HCT116 (cell line): ENCODE results near the gene P2RX1. TPM values are rescaled to one million over a fixed set of nuclear protein-coding genes. Genes with fewer than 3 reads are reported as not detected.

ENCODE experiments used
- ATAC-seq: fragments of 200-7000 bp; cut with Tn5 transposase; 2 replicates; pipeline ENCODE4 v1.9.1; 2020; ENCODE audit warnings: mild to moderate bottlenecking, moderate library complexity
- BruUV-seq: library from RNA; stranded (reverse); fragments of 400-500 nt; replicated peaks from 2 replicates; lab custom pipeline; 2021; lab: Mats Ljungman, UMichigan
- CTCF ChIA-PET: fragments of 300-600 bp; sonication (Branson Sonifier 250); formaldehyde crosslinking; loops from one replicate; lab custom pipeline; 2021; ENCODE audit warnings: antibody characterized with exemption; lab: Charles Lee
- POLR2A ChIA-PET: fragments of 300-600, 350-600 bp; sonication (Branson Sonifier 250); formaldehyde crosslinking; loops from one replicate; lab custom pipeline; 2021; ENCODE audit warnings: antibody characterized with exemption; lab: Charles Lee
- RAD21 ChIA-PET, 2 experiments: fragments of 300-600 bp; sonication (Branson Sonifier 250); formaldehyde crosslinking; loops; one replicate each; lab custom pipeline; 2023; ENCODE audit warnings: low total read pairs in 2 of 2; ENCODE audit not compliant: uncharacterized antibody in 2 of 2, unreplicated experiment in 2 of 2, low non-redundant PET in 1 of 2; lab: Charles Lee
- DNase-seq: peaks from one replicate; pipeline ENCODE4 v3.0.0-alpha.2; 2010; ENCODE audit warnings: low read depth, low spot score
- H2AFZ ChIP-seq: fragments of 200-600 bp; shearing (Covaris generic), sonication (generic); 2 replicates; pipeline ENCODE4 v1.6.1; 2017; ENCODE audit warnings: low read depth, mixed run types, mixed read lengths, antibody characterized with exemption, low read length; ENCODE audit not compliant: poor library complexity, severe bottlenecking
- H3K27ac ChIP-seq: 2 replicates; pipeline ENCODE4 v1.5.1; 2012; ENCODE audit warnings: low read depth, low read length
- H3K27me3 ChIP-seq: fragments of 200-600 bp; sonication (generic); 2 replicates; pipeline ENCODE4 v1.6.1; 2016; ENCODE audit warnings: mixed run types, low read length, mixed read lengths; ENCODE audit not compliant: insufficient read depth
- H3K36me3 ChIP-seq, 2 experiments: fragments of 200-500 bp in 1 of 2; fragments of 200-600 bp in 1 of 2; sonication (Bioruptor generic) in 1 of 2; sonication (generic) in 1 of 2; 2 replicates each; pipeline versions ENCODE4 v1.5.1 to v1.6.1; 2014 to 2016; ENCODE audit warnings: low read length in 2 of 2, inconsistent platforms in 1 of 2, mixed read lengths in 1 of 2, mixed run types in 1 of 2; ENCODE audit not compliant: insufficient read depth in 2 of 2, control insufficient read depth in 1 of 2
- H3K4me1 ChIP-seq, 2 experiments: fragments of 200-600 bp in 1 of 2; sonication (generic) in 1 of 2; 2 replicates each; pipeline versions ENCODE4 v1.5.1 to v1.6.1; 2012 to 2017; ENCODE audit warnings: low read length in 2 of 2, inconsistent platforms in 1 of 2, mild to moderate bottlenecking in 1 of 2, mixed read lengths in 1 of 2, mixed run types in 1 of 2, moderate library complexity in 1 of 2; ENCODE audit not compliant: insufficient read depth in 2 of 2, control insufficient read depth in 1 of 2
- H3K4me2 ChIP-seq: fragments of 200-600 bp; sonication (generic); 2 replicates; pipeline ENCODE4 v1.6.1; 2017; ENCODE audit warnings: mixed run types, low read length, mixed read lengths
- H3K4me3 ChIP-seq, 2 experiments: fragments of 200-600 bp in 1 of 2; sonication (generic) in 1 of 2; replicated peaks in 1 of 2; 2 replicates each; pipeline ENCODE4 v1.5.1; 2011 to 2016; ENCODE audit warnings: low read length in 2 of 2, control low read depth in 1 of 2, low read depth in 1 of 2, mild to moderate bottlenecking in 1 of 2, mixed read lengths in 1 of 2, mixed run types in 1 of 2
- H3K79me2 ChIP-seq: fragments of 200-600 bp; sonication (generic); 2 replicates; pipeline ENCODE4 v1.6.1; 2017; ENCODE audit warnings: mild to moderate bottlenecking, mixed run types, low read length, moderate library complexity, mixed read lengths; ENCODE audit not compliant: insufficient read depth
- H3K9ac ChIP-seq: fragments of 200-600 bp; sonication (generic); 2 replicates; pipeline ENCODE4 v1.6.1; 2016; ENCODE audit warnings: low read length, mixed read lengths
- H3K9me2 ChIP-seq: fragments of 200-600 bp; sonication (generic), shearing (Covaris generic); 2 replicates; pipeline ENCODE4 v1.6.1; 2017; ENCODE audit warnings: mixed run types, mild to moderate bottlenecking, moderate library complexity; ENCODE audit not compliant: insufficient read depth
- H3K9me3 ChIP-seq, 2 experiments: fragments of 200-500 bp in 1 of 2; fragments of 200-600 bp in 1 of 2; sonication (Bioruptor generic) in 1 of 2; sonication (generic) in 1 of 2; 2 replicates each; pipeline ENCODE4 v1.6.1; 2014 to 2017; ENCODE audit warnings: low read length in 2 of 2, mixed read lengths in 2 of 2, inconsistent platforms in 1 of 2, low read depth in 1 of 2, mild to moderate bottlenecking in 1 of 2, mixed run types in 1 of 2, moderate library complexity in 1 of 2; ENCODE audit not compliant: control insufficient read depth in 1 of 2, insufficient read depth in 1 of 2
- H4K20me1 ChIP-seq: fragments of 200-600 bp; sonication (generic), shearing (Covaris generic); 2 replicates; pipeline ENCODE4 v1.6.1; 2017; ENCODE audit warnings: mixed run types, mild to moderate bottlenecking, moderate library complexity; ENCODE audit not compliant: insufficient read depth
- FOSL1 ChIP-seq: IDR thresholded peaks from 2 replicates; pipeline ENCODE4 v1.6.1; 2012; ENCODE audit warnings: low read depth
- POLR2A ChIP-seq: IDR thresholded peaks from 2 replicates; pipeline ENCODE4 v1.7.0; 2011; ENCODE audit warnings: borderline replicate concordance; ENCODE audit not compliant: insufficient read depth, insufficient read length; ENCODE audit errors: extremely low read depth
- POLR2AphosphoS5 ChIP-seq: IDR thresholded peaks from 2 replicates; pipeline ENCODE4 v1.6.1; 2011; ENCODE audit warnings: mild to moderate bottlenecking, low read depth, low read length, moderate library complexity
- RAD21 ChIP-seq: IDR thresholded peaks from 2 replicates; pipeline ENCODE4 v1.6.1; 2012; ENCODE audit warnings: low read depth, mild to moderate bottlenecking
- TCF7L2 ChIP-seq: IDR thresholded peaks from 2 replicates; pipeline ENCODE4 v1.7.0; 2011; ENCODE audit warnings: borderline replicate concordance, inconsistent platforms; ENCODE audit not compliant: insufficient read depth, insufficient read length; ENCODE audit errors: extremely low read depth
- intact Hi-C: fragments of 100-400 bp; cut with micrococcal nuclease; formaldehyde crosslinking; loops from 2 replicates; pipeline ENCODE4 v1.10.0; 2022
- total RNA-seq: library from RNA; stranded (reverse); gene quantifications from one replicate; pipeline ENCODE4 v1.2.1, GENCODE V29; 2021; ENCODE audit not compliant: unreplicated experiment
- TF ChIP-seq, protein P1 (sequence below): IDR thresholded peaks from 2 replicates; pipeline ENCODE4 v1.6.1; 2012
- TF ChIP-seq, protein P2 (sequence below): IDR thresholded peaks from 2 replicates; pipeline ENCODE4 v1.6.1; 2012; ENCODE audit warnings: low read depth
- TF ChIP-seq, protein P3 (sequence below), 3 experiments: fragments of 200-600 bp in 1 of 3; sonication (generic) in 1 of 3; IDR thresholded peaks in 2 of 3; conservative IDR thresholded peaks in 1 of 3; 2 replicates each; pipeline ENCODE4 v1.5.1; 2012 to 2017; ENCODE audit warnings: low read depth in 2 of 3, low read length in 2 of 3, antibody characterized with exemption in 1 of 3, borderline replicate concordance in 1 of 3, control low read depth in 1 of 3, mild to moderate bottlenecking in 1 of 3, mixed read lengths in 1 of 3, mixed run types in 1 of 3, moderate library complexity in 1 of 3; ENCODE audit not compliant: insufficient read depth in 1 of 3

P2RX1 gene
- total RNA-seq, 1 experiment from 2014 or later: not detected

DNA sequence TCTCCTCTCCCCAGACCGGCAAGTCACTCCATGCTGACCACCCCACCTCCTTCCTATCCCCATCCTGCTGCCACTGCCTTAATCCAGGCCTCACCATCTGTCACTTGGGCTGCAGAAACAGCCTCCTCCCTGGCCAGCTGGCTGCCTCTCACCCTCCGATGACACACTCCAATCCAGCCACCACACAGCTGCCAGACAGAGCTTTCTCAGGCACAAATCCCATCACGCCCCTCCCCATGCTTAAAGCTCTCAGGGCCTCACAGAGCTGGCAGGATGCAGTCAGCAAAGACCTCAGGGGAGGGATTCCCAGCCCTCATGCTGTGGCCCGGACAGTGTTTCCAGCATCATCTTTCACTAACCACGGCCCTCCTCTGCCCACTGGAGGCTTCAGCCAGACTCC is 37.1 kb downstream of the P2RX1 start:
- TF ChIP-seq, protein P1, sequence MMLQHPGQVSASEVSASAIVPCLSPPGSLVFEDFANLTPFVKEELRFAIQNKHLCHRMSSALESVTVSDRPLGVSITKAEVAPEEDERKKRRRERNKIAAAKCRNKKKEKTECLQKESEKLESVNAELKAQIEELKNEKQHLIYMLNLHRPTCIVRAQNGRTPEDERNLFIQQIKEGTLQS: no peak
- no peak for TF ChIP-seq POLR2A
- TF ChIP-seq POLR2AphosphoS5: no peak
- TF ChIP-seq RAD21: no peak
- TF ChIP-seq, protein P2, sequence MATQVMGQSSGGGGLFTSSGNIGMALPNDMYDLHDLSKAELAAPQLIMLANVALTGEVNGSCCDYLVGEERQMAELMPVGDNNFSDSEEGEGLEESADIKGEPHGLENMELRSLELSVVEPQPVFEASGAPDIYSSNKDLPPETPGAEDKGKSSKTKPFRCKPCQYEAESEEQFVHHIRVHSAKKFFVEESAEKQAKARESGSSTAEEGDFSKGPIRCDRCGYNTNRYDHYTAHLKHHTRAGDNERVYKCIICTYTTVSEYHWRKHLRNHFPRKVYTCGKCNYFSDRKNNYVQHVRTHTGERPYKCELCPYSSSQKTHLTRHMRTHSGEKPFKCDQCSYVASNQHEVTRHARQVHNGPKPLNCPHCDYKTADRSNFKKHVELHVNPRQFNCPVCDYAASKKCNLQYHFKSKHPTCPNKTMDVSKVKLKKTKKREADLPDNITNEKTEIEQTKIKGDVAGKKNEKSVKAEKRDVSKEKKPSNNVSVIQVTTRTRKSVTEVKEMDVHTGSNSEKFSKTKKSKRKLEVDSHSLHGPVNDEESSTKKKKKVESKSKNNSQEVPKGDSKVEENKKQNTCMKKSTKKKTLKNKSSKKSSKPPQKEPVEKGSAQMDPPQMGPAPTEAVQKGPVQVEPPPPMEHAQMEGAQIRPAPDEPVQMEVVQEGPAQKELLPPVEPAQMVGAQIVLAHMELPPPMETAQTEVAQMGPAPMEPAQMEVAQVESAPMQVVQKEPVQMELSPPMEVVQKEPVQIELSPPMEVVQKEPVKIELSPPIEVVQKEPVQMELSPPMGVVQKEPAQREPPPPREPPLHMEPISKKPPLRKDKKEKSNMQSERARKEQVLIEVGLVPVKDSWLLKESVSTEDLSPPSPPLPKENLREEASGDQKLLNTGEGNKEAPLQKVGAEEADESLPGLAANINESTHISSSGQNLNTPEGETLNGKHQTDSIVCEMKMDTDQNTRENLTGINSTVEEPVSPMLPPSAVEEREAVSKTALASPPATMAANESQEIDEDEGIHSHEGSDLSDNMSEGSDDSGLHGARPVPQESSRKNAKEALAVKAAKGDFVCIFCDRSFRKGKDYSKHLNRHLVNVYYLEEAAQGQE: no peak
- TF ChIP-seq TCF7L2: no peak
- TF ChIP-seq FOSL1: no peak
- TF ChIP-seq, protein P3, sequence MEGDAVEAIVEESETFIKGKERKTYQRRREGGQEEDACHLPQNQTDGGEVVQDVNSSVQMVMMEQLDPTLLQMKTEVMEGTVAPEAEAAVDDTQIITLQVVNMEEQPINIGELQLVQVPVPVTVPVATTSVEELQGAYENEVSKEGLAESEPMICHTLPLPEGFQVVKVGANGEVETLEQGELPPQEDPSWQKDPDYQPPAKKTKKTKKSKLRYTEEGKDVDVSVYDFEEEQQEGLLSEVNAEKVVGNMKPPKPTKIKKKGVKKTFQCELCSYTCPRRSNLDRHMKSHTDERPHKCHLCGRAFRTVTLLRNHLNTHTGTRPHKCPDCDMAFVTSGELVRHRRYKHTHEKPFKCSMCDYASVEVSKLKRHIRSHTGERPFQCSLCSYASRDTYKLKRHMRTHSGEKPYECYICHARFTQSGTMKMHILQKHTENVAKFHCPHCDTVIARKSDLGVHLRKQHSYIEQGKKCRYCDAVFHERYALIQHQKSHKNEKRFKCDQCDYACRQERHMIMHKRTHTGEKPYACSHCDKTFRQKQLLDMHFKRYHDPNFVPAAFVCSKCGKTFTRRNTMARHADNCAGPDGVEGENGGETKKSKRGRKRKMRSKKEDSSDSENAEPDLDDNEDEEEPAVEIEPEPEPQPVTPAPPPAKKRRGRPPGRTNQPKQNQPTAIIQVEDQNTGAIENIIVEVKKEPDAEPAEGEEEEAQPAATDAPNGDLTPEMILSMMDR (IDR thresholded peaks at IDR 0.05 in 2 of 3, conservative IDR thresholded peaks at IDR 0.05 in 1 of 3; ENCODE audit: borderline replicate concordance in 1 of 3, insufficient read depth in 1 of 3, low read depth in 2 of 3, low read length in 2 of 3): no peak
- Histone ChIP-seq H3K4me3 (no peak overlapping the region), H3K79me2 (no peaks in the 10 kb centered on the region), H3K36me3 (peaks cover 0 to 15% of the 10 kb centered on the region in 2 experiments; a peak in 1 of 4 replicates), H3K27me3 (no peaks in the 10 kb centered on the region), H3K27ac (no peak overlapping the region), H3K9me3 (no peaks in the 10 kb centered on the region), H4K20me1 (no peaks in the 10 kb centered on the region), H2AFZ (no peak overlapping the region), H3K9ac (no peak overlapping the region), H3K9me2 (no peaks in the 10 kb centered on the region), H3K4me2 (no peak overlapping the region), H3K4me1 (no peaks in the 10 kb centered on the region)
- no peak for DNase-seq
- no peak for ATAC-seq
- BruUV-seq: no TSS peak
- ChIA-PET RAD21 (no interaction called here), CTCF (no interaction called here), POLR2A (no interaction called here)
- intact Hi-C loops: no loop called here
